SU-DHL-6 (cell line): ENCODE results near the gene PRKCZ.

Experiments used
- H2AFZ ChIP-seq: fragments of 200-600 bp; sonication (generic); 2 replicates; pipeline ENCODE4 v1.6.1; 2014; ENCODE audit warnings: low read depth, mild to moderate bottlenecking, moderate library complexity, mixed read lengths, antibody characterized with exemption, low read length; ENCODE audit not compliant: severe bottlenecking
- H3F3A ChIP-seq: fragments of 200-600 bp; shearing (Covaris generic); 2 replicates; pipeline ENCODE4 v1.6.0; 2016; ENCODE audit warnings: antibody characterized with exemption, mild to moderate bottlenecking; ENCODE audit not compliant: insufficient read depth
- H3K27ac ChIP-seq: fragments of 200-600 bp; sonication (generic); 2 replicates; pipeline ENCODE4 v1.5.1; 2016; ENCODE audit warnings: low read depth, mild to moderate bottlenecking, low read length, moderate library complexity, mixed read lengths
- H3K27me3 ChIP-seq: fragments of 200-600 bp; sonication (generic), shearing (Covaris generic); 2 replicates; pipeline ENCODE4 v1.6.0; 2014; ENCODE audit warnings: mild to moderate bottlenecking, low read length
- H3K36me3 ChIP-seq: fragments of 200-600 bp; sonication (generic); 2 replicates; pipeline ENCODE4 v1.6.1; 2014; ENCODE audit warnings: mild to moderate bottlenecking, low read length, mixed read lengths
- H3K4me2 ChIP-seq: fragments of 300-600, 200-600 bp; shearing (Covaris generic), sonication (generic); 2 replicates; pipeline ENCODE4 v1.6.0; 2014; ENCODE audit warnings: low read length, low read depth, mild to moderate bottlenecking; ENCODE audit not compliant: poor library complexity, severe bottlenecking
- H3K4me3 ChIP-seq: fragments of 200-600 bp; sonication (generic); 2 replicates; pipeline ENCODE4 v1.5.1; 2014; ENCODE audit warnings: antibody characterized with exemption, low read length, mild to moderate bottlenecking, mixed read lengths; ENCODE audit not compliant: insufficient read depth, poor library complexity, severe bottlenecking
- H3K79me2 ChIP-seq: fragments of 200-600 bp; sonication (generic); 2 replicates; pipeline ENCODE4 v1.6.1; 2014; ENCODE audit warnings: mild to moderate bottlenecking, low read length, moderate library complexity; ENCODE audit not compliant: insufficient read depth
- H3K9ac ChIP-seq: fragments of 200-600 bp; sonication (generic); 2 replicates; pipeline ENCODE4 v1.7.0; 2014; ENCODE audit warnings: mild to moderate bottlenecking, low read length
- H3K9me2 ChIP-seq: fragments of 200-600 bp; sonication (generic); replicated peaks from 2 replicates; pipeline ENCODE4 v1.6.1; 2014; ENCODE audit warnings: low read length; ENCODE audit not compliant: insufficient read depth
- H3K9me3 ChIP-seq: fragments of 200-600 bp; sonication (generic); 2 replicates; pipeline ENCODE4 v1.6.1; 2014; ENCODE audit warnings: low read length, mixed read lengths; ENCODE audit not compliant: insufficient read depth
- H4K20me1 ChIP-seq: fragments of 200-600 bp; sonication (generic); 2 replicates; pipeline ENCODE4 v1.6.1; 2014; ENCODE audit warnings: low read depth, mild to moderate bottlenecking, antibody characterized with exemption, low read length, moderate library complexity, mixed read lengths
- CTCF ChIP-seq: fragments of 200-600 bp; sonication (generic); IDR thresholded peaks from one replicate; pipeline ENCODE4 v1.5.1; 2017; ENCODE audit warnings: antibody characterized with exemption, mild to moderate bottlenecking, low read length, moderate library complexity; ENCODE audit not compliant: insufficient read depth, poor library complexity, severe bottlenecking
- EZH2phosphoT487 ChIP-seq: fragments of 200-600 bp; sonication (generic), shearing (Covaris generic); conservative IDR thresholded peaks from 2 replicates; pipeline ENCODE4 v1.6.1; 2018; ENCODE audit warnings: mild to moderate bottlenecking, antibody characterized with exemption, low read length, moderate library complexity, mixed read lengths

The PRKCZ gene

GRCh38 chr1:2106659-2107405, 56.6 kb downstream of the PRKCZ start:
- Histone ChIP-seq H3F3A (no peaks in the 10 kb centered on the region), H3K27me3 (no peaks in the 10 kb centered on the region), H3K4me3 (no peak overlapping the region), H3K36me3 (no peaks in the 10 kb centered on the region), H3K9me2 (no peaks in the 10 kb centered on the region), H3K9me3 (no peaks in the 10 kb centered on the region), H3K4me2 (no peak overlapping the region), H4K20me1 (no peaks in the 10 kb centered on the region), H3K79me2 (no peaks in the 10 kb centered on the region), H3K9ac (no peak overlapping the region), H2AFZ (no peak overlapping the region), H3K27ac (no peak overlapping the region)
- TF ChIP-seq CTCF = no peak
- no peak for TF ChIP-seq EZH2phosphoT487

- TF ChIP-seq CTCF = no peak
- TF ChIP-seq EZH2phosphoT487 = no peak
Measured at GRCh38 chr1:2107586-2108212, 57.5 kb downstream of the PRKCZ start.

GRCh38 chr1:2108213-2108876, 58.1 kb downstream of the PRKCZ start:
- Histone ChIP-seq H3K79me2 (no peaks in the 10 kb centered on the region), H3K9ac (no peak overlapping the region), H3K27me3 (no peaks in the 10 kb centered on the region), H3K9me2 (no peaks in the 10 kb centered on the region), H3K4me2 (no peak overlapping the region), H2AFZ (no peak overlapping the region), H3F3A (no peaks in the 10 kb centered on the region), H4K20me1 (no peaks in the 10 kb centered on the region), H3K4me3 (no peak overlapping the region), H3K27ac (no peak overlapping the region), H3K9me3 (no peaks in the 10 kb centered on the region), H3K36me3 (no peaks in the 10 kb centered on the region)
- TF ChIP-seq EZH2phosphoT487 (no peak), CTCF (no peak)

More at GRCh38 chr1:2107586-2108212, 57.5 kb downstream of the PRKCZ start:
- Histone ChIP-seq H3K9me3 (no peaks in the 10 kb centered on the region), H3K4me3 (no peak overlapping the region), H3K4me2 (no peak overlapping the region), H2AFZ (no peak overlapping the region), H3K27ac (no peak overlapping the region), H3K9me2 (no peaks in the 10 kb centered on the region), H3K9ac (no peak overlapping the region), H3F3A (no peaks in the 10 kb centered on the region), H3K27me3 (no peaks in the 10 kb centered on the region), H3K79me2 (no peaks in the 10 kb centered on the region), H4K20me1 (no peaks in the 10 kb centered on the region), H3K36me3 (no peaks in the 10 kb centered on the region)
